ENCODE results near the gene GDF10. TPM values are rescaled to one million over a fixed set of nuclear protein-coding genes. Genes with fewer than 3 reads are reported as not detected.

Gene GDF10
- total and polyA plus RNA-seq, 10 of the 15 experiments (the other 5 are each of a cell fraction or from before 2014, with no cell fraction given), result not detected

DNA sequence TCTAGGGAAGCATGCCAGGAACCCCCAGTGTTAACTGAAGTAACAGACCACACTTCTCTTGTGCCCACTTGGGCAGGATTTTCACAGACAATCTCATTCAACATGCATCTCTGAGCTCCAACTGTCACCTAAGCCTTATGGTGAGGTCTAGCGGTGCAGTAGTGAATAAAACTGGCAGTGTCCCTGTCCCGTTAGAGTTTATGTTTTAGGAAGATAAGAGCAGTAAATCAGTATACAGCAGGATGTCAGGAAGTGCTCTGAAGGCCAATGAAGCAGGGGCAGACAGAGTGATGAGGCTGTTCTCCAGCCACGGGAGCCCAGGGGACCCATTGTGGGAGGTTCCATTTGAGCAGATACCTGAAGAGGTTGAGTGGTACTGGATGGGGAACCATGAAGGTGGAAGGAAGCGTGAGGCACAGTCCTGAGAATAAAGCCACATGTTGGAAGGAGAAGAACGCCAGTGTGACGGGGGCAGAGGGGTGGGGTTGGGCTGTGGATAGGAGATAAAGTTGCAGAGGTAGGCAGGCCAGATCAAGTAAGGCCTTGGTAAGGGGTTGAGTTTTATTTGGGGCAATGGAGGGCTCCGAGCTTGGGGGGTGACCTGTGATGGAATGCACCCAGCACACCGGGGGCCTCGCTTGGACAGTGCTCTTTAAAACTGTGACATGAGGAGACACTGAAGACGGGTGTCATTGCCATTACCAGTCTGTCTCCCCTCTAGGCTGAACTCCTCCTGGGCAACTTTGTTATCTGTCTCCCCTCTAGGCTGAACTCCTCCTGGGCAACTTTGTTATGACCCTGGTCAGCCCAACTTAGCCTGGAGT is 6.6 kb downstream of the GDF10 start:
- Histone ChIP-seq H2AFZ (ENCODE audit: control insufficient read depth, low read depth, low read length) (no peak overlapping the region), H3K4me2 (ENCODE audit: control insufficient read depth, insufficient read depth) (no peak overlapping the region), H3K9ac (ENCODE audit: control insufficient read depth, insufficient read depth, low read length) (no peak overlapping the region), H3K79me2 (ENCODE audit: control insufficient read depth, insufficient read depth, low read length) (no peaks in the 10 kb centered on the region), H3K36me3 (ENCODE audit: control insufficient read depth in 2 of 2, insufficient read depth in 2 of 2, low read length in 1 of 2) (no peaks in the 10 kb centered on the region), H3K4me1 (ENCODE audit: control insufficient read depth, insufficient read depth, low read length) (no peaks in the 10 kb centered on the region), H3K4me3 (no peak overlapping the region), H3K9me3 (replicated peaks; ENCODE audit: control insufficient read depth, insufficient read depth, low read length) (no peaks in the 10 kb centered on the region), H3K27me3 (replicated peaks in 1 of 2; ENCODE audit: control insufficient read depth in 2 of 2, insufficient read depth in 2 of 2, low read length in 1 of 2) (no peaks in the 10 kb centered on the region), H3K27ac (ENCODE audit: control insufficient read depth, insufficient read depth) (no peak overlapping the region), H4K20me1 (ENCODE audit: control insufficient read depth, insufficient read depth) (no peaks in the 10 kb centered on the region)
- intact Hi-C loops (cut with micrococcal nuclease; ENCODE audit: unreplicated experiment) (no loop called here), in situ Hi-C loops (cut with MboI) (loop anchor here (5.0 kb wide), 1 partner anchor 264 kb away; no protein-coding TSS in a partner anchor)
- ChIA-PET RAD21 (ENCODE audit: unreplicated experiment) (no interaction called here), CTCF (interaction anchor here (1.2 kb wide), 1 partner anchor 259 kb away, joined by 9 read pairs; no protein-coding TSS in a partner anchor), SMC1A (ENCODE audit: uncharacterized antibody, unreplicated experiment) (interaction anchor here (0.8 kb wide), 1 partner anchor 27 kb away, joined by 3 read pairs; no protein-coding TSS in a partner anchor), POLR2A (no interaction called here)
- TF ChIP-seq, protein P1, sequence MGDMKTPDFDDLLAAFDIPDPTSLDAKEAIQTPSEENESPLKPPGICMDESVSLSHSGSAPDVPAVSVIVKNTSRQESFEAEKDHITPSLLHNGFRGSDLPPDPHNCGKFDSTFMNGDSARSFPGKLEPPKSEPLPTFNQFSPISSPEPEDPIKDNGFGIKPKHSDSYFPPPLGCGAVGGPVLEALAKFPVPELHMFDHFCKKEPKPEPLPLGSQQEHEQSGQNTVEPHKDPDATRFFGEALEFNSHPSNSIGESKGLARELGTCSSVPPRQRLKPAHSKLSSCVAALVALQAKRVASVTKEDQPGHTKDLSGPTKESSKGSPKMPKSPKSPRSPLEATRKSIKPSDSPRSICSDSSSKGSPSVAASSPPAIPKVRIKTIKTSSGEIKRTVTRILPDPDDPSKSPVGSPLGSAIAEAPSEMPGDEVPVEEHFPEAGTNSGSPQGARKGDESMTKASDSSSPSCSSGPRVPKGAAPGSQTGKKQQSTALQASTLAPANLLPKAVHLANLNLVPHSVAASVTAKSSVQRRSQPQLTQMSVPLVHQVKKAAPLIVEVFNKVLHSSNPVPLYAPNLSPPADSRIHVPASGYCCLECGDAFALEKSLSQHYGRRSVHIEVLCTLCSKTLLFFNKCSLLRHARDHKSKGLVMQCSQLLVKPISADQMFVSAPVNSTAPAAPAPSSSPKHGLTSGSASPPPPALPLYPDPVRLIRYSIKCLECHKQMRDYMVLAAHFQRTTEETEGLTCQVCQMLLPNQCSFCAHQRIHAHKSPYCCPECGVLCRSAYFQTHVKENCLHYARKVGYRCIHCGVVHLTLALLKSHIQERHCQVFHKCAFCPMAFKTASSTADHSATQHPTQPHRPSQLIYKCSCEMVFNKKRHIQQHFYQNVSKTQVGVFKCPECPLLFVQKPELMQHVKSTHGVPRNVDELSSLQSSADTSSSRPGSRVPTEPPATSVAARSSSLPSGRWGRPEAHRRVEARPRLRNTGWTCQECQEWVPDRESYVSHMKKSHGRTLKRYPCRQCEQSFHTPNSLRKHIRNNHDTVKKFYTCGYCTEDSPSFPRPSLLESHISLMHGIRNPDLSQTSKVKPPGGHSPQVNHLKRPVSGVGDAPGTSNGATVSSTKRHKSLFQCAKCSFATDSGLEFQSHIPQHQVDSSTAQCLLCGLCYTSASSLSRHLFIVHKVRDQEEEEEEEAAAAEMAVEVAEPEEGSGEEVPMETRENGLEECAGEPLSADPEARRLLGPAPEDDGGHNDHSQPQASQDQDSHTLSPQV (IDR thresholded peaks at IDR 0.05), result no peak
- BruUV-seq (replicated peaks), result no TSS peak
- ATAC-seq, result no peak
- FAIRE-seq, result no peak
- DNase-seq (ENCODE audit: low read depth, low spot score), result no peak
- 6% methylated on average over 10 of the region's 10 CpGs for WGBS (ENCODE audit: insufficient coverage, insufficient replicate concordance, low lambda C conversion rate, missing lambda C conversion rate)
